ENCODE data around the gene KASH5. TPM values are rescaled to one million over a fixed set of nuclear protein-coding genes. Genes with fewer than 3 reads are reported as not detected.

The KASH5 gene
- total and polyA plus RNA-seq, 2 of the 8 experiments (the other 6 are each of a cell fraction or from before 2014, with no cell fraction given), result 0.05 to 0.19 TPM

- H3K4me1 ChIP-seq (replicated peaks in 1 of 4; ENCODE audit: control insufficient read depth in 3 of 4, insufficient read depth in 4 of 4, low read length in 3 of 4), result no peaks in the 10 kb centered on the region; a peak in 1 of 7 replicates
- 95% methylated on average over 5 of the region's 5 CpGs; no CpG with 5 or more reads in 1 of the 2 experiments for WGBS, 2 experiments (ENCODE audit: extremely low coverage in 1 of 2, insufficient coverage in 1 of 2, insufficient read length in 1 of 2, insufficient replicate concordance in 2 of 2, low coverage in 1 of 2, low lambda C conversion rate in 2 of 2, missing lambda C conversion rate in 1 of 2)
- H4K20me1 ChIP-seq (replicated peaks in 1 of 2; ENCODE audit: control insufficient read depth in 1 of 2, insufficient read depth in 2 of 2, low read length in 2 of 2), result no peaks in the 10 kb centered on the region
- no peak overlapping the region for H2BK120ac ChIP-seq (replicated peaks; ENCODE audit: low read depth, low read length)
- no peaks in the 10 kb centered on the region for H3K27me3 ChIP-seq (replicated peaks in 1 of 4; ENCODE audit: control insufficient read depth in 3 of 4, extremely low read depth in 1 of 4, insufficient read depth in 3 of 4, low read length in 3 of 4)
- H4K5ac ChIP-seq (ENCODE audit: insufficient read length, low read depth, low read length), result no peak overlapping the region
- no peak overlapping the region for H2BK12ac ChIP-seq (ENCODE audit: low read depth, low read length)
- no peak overlapping the region for H3K9ac ChIP-seq (replicated peaks in 1 of 4; ENCODE audit: extremely low read depth in 1 of 4, low read depth in 3 of 4, low read length in 3 of 4)
- no peaks in the 10 kb centered on the region; the same call in 1 of the 2 replicates for H3K79me1 ChIP-seq (ENCODE audit: low read depth, low read length)
- H3K4ac ChIP-seq (replicated peaks; ENCODE audit: insufficient read length, low read depth, low read length), result no peak overlapping the region
- H2AFZ ChIP-seq (ENCODE audit: low read length), result no peak overlapping the region
- H3K79me2 ChIP-seq (ENCODE audit: control insufficient read depth in 1 of 2, insufficient read depth in 2 of 2, low read length in 2 of 2), result peaks cover 0 to 12% of the 10 kb centered on the region in 2 experiments; a peak in 1 of 4 replicates
- H3K23me2 ChIP-seq (ENCODE audit: low read depth, low read length), result peaks cover 4% of the 10 kb centered on the region
- H4K8ac ChIP-seq (ENCODE audit: extremely low read depth, insufficient read depth, low read length), result no peak overlapping the region
- no peaks in the 10 kb centered on the region for H3K9me3 ChIP-seq (ENCODE audit: insufficient read depth in 2 of 2, low read depth in 1 of 2, low read length in 1 of 2)
- ChIA-PET CTCF (ENCODE audit: partially characterized antibody) (interaction anchor here (0.6 to 2.4 kb wide), 4 partner anchors 12 to 666 kb away, joined by 3 to 9 read pairs (median 3); partner anchors contain the start of gene FLT3LG), POLR2A (ENCODE audit: partially characterized antibody) (interaction anchor here (0.8 to 1.9 kb wide), 5 partner anchors 13 to 105 kb away, joined by 3 to 5 read pairs (median 5); no protein-coding TSS in a partner anchor)
- no peak overlapping the region for H2BK5ac ChIP-seq (ENCODE audit: low read depth, low read length)
- no peak overlapping the region for H4K91ac ChIP-seq (replicated peaks; ENCODE audit: insufficient read length, low read length)
- no peak overlapping the region for H2BK15ac ChIP-seq (ENCODE audit: low read length)
- H3K56ac ChIP-seq (replicated peaks; ENCODE audit: insufficient read length, low read depth, low read length), result no peak overlapping the region
- FAIRE-seq, result no peak
- DNase-seq (ENCODE audit: low read depth in 1 of 2, low spot score in 2 of 2), result no peak
- no peak overlapping the region for H3K4me3 ChIP-seq (ENCODE audit: extremely low read depth in 1 of 4, insufficient read depth in 2 of 4, low read depth in 3 of 4, low read length in 4 of 4)
- H3K14ac ChIP-seq (ENCODE audit: insufficient read length), result no peak overlapping the region
- no peak overlapping the region for H3K23ac ChIP-seq (ENCODE audit: insufficient read length)
- H3K18ac ChIP-seq (ENCODE audit: extremely low read depth, low read length), result no peak overlapping the region
- no peak overlapping the region for H3K27ac ChIP-seq (ENCODE audit: low read depth, low read length)
- no peak overlapping the region for H3K4me2 ChIP-seq (ENCODE audit: insufficient read depth in 1 of 2, low read depth in 2 of 2, low read length in 2 of 2)
- H2BK20ac ChIP-seq (ENCODE audit: low read length), result no peak overlapping the region
- no peak overlapping the region for H2AK5ac ChIP-seq (ENCODE audit: low read depth, low read length)
- H3K36me3 ChIP-seq (ENCODE audit: control insufficient read depth in 2 of 4, insufficient read depth in 4 of 4, low read length in 3 of 4), result peaks cover 0 to 10% (median 0%) of the 10 kb centered on the region in 4 experiments; a peak in 3 of 8 replicates
- TF ChIP-seq E2F6 (IDR thresholded peaks at IDR 0.05), result no peak
- TF ChIP-seq JUN (IDR thresholded peaks at IDR 0.05; ENCODE audit: low read depth, low read length), result no peak
- TF ChIP-seq CTBP2 (IDR thresholded peaks at IDR 0.05; ENCODE audit: borderline replicate concordance, insufficient read depth, insufficient read length, low read length), result no peak
- TF ChIP-seq CREB1 (IDR thresholded peaks at IDR 0.05), result no peak
- TF ChIP-seq ASH2L (IDR thresholded peaks at IDR 0.05; ENCODE audit: low read length), result no peak
- TF ChIP-seq CTCF (IDR thresholded peaks at IDR 0.05; ENCODE audit: control extremely low read depth in 1 of 3, insufficient read depth in 1 of 3, low read depth in 1 of 3, low read length in 3 of 3), result no peak
- TF ChIP-seq RXRA (IDR thresholded peaks at IDR 0.05; ENCODE audit: insufficient read depth, low read depth, low read length), result no peak
- TF ChIP-seq TCF12 (IDR thresholded peaks at IDR 0.05; ENCODE audit: low read depth, low read length), result no peak
- TF ChIP-seq TAF1 (IDR thresholded peaks at IDR 0.05; ENCODE audit: low read depth, low read length), result no peak
- no peak for TF ChIP-seq EZH2 (IDR thresholded peaks at IDR 0.05; ENCODE audit: low read depth, low read length, severe bottlenecking)
- TF ChIP-seq FOSL1 (IDR thresholded peaks at IDR 0.05; ENCODE audit: insufficient read depth, low read depth, low read length), result no peak
These were observed 68.3 kb downstream of the KASH5 start for GRCh38 chr19:49456326-49456725.
